HEK293 (cell line): ENCODE data around the gene STARD13.

Source experiments
- CTCF ChIP-seq: fragments of 450-650 bp; formaldehyde crosslinking; IDR thresholded peaks from 2 replicates; pipeline ENCODE4 v1.5.1; 2016; ENCODE audit warnings: missing biosample characterization, missing genetic modification characterization
- GLIS1 ChIP-seq: fragments of 450-650 bp; formaldehyde crosslinking; IDR thresholded peaks from 2 replicates; pipeline ENCODE4 v1.5.1; 2016; ENCODE audit warnings: missing biosample characterization, missing genetic modification characterization
- KLF7 ChIP-seq: fragments of 450-650 bp; formaldehyde crosslinking; IDR thresholded peaks from 2 replicates; pipeline ENCODE4 v1.5.1; 2016; ENCODE audit warnings: missing biosample characterization, missing genetic modification characterization, borderline replicate concordance
- TF ChIP-seq, protein P1 (sequence below): fragments of 450-650 bp; formaldehyde crosslinking; IDR thresholded peaks from 2 replicates; pipeline ENCODE4 v1.5.1; 2016; ENCODE audit warnings: missing biosample characterization, missing genetic modification characterization

DNA sequence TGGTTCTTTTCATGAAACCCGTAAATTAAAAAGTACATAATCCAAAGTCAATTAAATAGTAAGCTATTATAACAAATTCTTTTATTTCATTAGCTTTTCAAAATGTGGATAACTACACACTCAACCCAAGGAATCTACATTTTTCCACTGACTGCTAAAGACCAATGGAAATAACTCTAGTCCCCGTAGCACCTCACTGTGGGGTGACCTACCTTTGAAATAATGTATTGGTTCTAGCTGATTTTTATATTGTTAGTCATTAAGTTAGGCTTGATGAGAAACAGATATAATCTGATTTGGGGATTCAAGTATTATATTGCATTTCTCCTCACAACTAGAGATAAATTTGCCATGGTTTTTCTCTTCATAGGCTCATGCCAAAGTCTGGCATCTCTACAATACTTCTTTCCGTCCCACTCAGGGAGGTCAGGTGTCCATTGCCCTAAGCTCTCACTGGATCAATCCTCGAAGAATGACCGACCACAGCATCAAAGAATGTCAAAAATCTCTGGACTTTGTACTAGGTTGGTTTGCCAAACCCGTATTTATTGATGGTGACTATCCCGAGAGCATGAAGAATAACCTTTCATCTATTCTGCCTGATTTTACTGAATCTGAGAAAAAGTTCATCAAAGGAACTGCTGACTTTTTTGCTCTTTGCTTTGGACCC, 232.0 kb downstream of the STARD13 start:
- TF ChIP-seq GLIS1 (tag by site-specific recombination) (no peak), CTCF (tag by site-specific recombination) (no peak), KLF7 (tag by site-specific recombination) (no peak)
- TF ChIP-seq, protein P1, sequence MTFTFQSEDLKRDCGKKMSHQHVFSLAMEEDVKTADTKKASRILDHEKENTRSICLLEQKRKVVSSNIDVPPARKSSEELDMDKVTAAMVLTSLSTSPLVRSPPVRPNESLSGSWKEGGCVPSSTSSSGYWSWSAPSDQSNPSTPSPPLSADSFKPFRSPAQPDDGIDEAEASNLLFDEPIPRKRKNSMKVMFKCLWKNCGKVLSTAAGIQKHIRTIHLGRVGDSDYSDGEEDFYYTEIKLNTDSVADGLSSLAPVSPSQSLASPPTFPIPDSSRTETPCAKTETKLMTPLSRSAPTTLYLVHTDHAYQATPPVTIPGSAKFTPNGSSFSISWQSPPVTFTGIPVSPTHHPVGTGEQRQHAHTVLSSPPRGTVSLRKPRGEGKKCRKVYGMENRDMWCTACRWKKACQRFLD (tag by site-specific recombination), result no peak
